HG02678 (cell line): ENCODE data around the gene ZNF708.
A peak's percentile ranks its signal among the peaks of the same experiment; 100 is the strongest.
"Not testable (repeated sequence)": the region's sequence is repeated elsewhere in the genome, so short reads cannot be mapped to it uniquely, and the experiment has no call there.

Source experiments
- ATAC-seq: cut with Tn5 transposase; IDR thresholded peaks from one replicate; pipeline ENCODE4 v1.9.1; 2021; ENCODE audit warnings: mild to moderate bottlenecking, moderate library complexity; ENCODE audit not compliant: unreplicated experiment

The ZNF708 gene

DNA sequence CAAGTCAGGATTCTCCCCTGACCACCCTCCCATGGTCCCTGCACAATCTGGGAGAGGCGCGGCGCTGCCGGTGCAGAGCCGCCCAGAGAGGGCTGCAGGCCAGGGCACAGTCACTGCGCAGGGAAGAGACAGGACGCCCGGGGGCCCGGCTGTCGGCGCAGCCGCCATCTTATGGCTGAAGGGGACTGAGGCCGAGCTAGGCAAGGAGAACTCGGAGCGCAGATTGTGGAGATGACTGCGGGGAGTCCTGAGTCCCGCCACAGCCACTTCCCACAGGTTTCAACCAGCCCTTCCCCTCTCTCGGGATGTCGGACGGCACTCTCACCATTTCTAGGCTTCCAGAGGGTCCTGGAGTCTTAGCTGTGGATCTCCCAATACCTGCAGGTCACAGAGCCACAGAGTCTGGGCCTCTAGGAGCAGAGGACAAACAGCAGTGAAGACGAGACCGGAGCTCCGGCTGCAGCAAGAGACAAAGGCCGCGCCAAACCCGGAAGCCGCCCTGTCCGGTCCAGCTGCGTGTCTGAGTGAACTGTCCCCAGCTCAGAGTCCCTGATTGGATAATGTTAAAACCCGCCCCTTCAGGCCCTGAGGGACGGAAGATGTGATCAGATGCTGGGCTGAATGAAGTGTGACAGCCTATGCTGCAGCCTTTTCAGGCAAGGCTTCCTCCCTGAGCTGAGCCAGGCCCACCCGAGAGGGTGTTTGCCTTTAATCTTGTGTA is at the start of gene ZNF708:
Gene ZNF708, minus strand, starts transcription at position 526 of the 721 bp plus-strand sequence. Its CDS starts 198 bp downstream, at position 328.
- peak; percentile 99 for ATAC-seq

DNA sequence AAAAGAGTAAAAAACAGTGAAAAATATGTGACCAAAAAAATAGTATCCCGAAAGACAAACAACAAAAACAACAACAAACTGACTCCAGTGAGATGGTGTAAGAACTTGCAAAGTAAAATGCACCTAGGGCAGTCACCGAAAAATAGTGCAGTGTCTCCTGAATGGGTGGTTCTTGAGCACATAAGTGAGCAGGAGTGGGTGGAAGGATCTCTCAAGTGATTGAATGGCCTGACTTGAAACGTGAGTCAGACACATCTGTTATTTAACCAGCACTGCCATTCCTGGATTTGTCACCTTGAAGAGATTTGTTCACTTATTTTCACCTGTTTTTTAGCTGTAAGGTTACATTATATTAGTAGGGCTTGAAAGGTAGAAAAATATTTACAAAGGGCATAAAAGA is 33.1 kb upstream of the ZNF708 start:
- ATAC-seq, result no peak

DNA sequence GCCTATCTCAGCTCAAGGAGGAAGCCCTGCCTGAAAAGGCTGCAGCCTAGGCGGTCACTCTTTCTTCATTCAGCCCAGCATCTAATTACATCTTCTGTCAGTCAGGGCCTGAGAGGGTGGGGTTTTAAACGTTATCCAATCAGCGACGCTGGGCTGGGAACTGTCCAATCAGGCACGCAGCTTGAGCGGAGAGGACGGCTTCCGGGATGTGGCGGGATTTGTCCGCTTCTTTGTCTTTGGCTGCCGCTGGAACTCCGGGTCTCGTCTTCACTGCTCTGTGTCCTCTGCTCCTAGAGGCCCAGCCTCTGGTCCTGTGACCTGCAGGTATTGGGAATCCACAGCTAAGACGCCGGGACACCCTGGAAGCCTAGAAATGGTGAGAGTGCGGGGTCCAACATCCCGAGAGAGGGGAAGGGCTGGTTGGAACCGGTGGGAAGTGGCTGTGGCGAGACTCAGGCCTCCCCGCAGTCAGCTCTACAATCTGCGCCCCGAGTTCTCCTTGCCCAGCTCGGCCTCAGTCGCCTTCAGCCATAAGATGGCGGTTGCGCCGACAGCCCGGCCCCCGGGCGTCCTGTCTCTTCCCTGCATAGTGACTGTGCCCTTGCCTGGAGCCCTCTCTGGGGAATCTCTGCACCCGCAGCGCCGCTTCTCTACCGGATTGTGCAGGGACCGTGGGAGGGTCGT is 29.7 kb upstream of the ZNF708 start, which contains the start of gene ZNF738:
Gene ZNF738, plus strand, starts transcription at position 233 of the 684 bp plus-strand sequence. Its CDS starts 141 bp downstream, at position 374.
- ATAC-seq, result peak; percentile 98

GRCh38 chr19:21352830-21353229 is 23.6 kb upstream of the ZNF708 start:
- ATAC-seq, result no peak

DNA sequence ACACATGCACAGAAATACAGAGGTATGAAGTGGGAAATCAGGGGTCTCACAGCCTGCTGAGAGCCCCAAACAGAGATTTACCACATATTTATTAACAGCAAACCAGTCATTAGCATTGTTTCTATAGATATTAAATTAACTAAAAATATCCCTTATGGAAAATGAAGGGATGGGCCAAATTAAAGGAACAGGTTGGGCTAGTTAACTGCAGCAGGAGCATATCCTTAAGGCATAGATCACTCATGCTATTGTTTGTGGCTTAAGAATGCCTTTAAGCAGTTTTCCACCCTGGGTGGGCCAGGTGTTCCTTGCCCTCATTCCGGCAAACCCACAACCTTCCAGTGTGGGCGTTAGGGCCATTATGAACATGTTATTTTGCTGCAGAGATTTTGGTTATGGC is 15.6 kb upstream of the ZNF708 start:
- not testable (repeated sequence) for ATAC-seq

- no peak for ATAC-seq
These were observed 6.5 kb upstream of the ZNF708 start for GRCh38 chr19:21335721-21336120.

GRCh38 chr19:21328406-21328805 is 804 bp downstream of the ZNF708 start:
- no peak for ATAC-seq

DNA sequence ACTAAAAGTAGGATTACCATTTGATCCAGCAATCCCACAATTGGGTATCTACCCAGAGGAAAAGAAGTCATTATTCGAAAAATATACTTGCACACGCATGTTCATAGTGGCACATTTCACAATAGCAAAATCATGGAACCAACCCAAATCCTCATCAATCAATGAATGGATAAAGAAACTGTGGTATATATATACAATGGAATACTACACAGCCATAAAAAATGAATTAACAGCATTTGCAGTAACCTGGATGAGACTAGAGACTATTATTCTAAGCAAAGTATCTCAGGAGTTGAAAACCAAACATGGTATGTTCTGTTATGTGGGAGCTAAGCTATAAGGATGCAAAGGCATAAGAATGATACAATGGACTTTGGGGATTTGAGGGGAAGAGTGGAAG is 3.0 kb downstream of the ZNF708 start:
- ATAC-seq, result no peak

GRCh38 chr19:21323000-21323399 is 6.2 kb downstream of the ZNF708 start:
- ATAC-seq, result no peak

- ATAC-seq, result no peak
These were observed 6.7 kb downstream of the ZNF708 start for GRCh38 chr19:21322528-21322927.

DNA sequence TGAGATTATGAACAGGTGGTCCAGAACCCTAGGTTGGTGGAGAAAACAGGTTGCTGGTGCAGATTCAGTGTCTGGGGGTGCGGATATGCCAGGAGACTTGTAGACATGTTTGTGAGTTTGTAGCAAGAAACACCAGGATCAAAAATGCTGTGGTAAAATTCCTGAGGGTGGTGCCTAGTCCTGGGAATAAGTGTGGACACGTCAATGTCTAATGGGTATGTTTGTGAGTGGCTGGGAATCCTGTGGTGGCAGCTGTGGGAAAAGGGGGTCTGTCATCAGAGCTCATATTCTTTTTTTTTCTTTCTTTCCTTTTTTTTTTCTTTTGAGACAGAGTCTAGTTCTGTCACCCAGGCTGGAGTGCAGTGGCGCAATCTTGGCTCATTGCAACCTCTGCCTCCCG is 7.2 kb downstream of the ZNF708 start:
- ATAC-seq, result no peak

DNA sequence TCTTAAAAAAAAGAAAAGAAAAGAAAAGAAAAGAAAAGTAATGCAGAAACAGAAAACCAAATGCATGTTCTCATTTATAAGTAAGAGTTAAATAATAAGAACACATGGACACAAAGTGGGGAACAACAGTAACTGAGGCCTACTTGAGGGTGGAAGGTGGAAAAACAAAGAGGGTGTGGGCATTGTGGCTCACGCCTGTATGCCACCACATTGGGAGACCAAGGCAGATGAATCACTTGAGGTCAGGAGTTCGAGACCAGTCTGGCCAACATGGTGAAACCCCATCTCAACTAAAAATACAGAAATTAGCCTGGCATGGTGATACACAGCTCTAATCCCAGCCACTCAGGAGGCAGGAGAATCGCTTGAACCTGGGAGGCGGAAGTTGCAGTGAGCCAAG is 8.1 kb downstream of the ZNF708 start:
- ATAC-seq, result no peak

- ATAC-seq, result no peak
These were observed 11.4 kb downstream of the ZNF708 start for GRCh38 chr19:21317821-21318220.

DNA sequence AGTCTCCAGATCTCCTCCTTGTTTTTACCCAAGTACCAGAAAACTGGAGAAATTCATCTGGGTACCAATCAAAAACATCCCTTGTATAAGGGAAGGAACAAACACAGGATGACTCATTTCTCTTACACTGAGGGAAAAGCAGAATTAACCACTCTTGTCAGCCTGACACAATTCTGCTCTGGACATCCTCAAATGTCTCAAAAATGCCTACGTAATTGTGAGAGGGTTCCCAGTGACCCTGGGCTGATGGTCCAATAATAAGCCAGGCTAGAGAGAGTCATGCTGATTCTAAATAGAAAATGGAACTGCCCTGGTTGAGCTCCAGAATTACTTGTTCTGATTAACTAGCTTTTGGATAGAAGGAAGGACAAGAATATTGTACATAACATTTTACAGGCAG is 14.5 kb downstream of the ZNF708 start:
- no peak for ATAC-seq

DNA sequence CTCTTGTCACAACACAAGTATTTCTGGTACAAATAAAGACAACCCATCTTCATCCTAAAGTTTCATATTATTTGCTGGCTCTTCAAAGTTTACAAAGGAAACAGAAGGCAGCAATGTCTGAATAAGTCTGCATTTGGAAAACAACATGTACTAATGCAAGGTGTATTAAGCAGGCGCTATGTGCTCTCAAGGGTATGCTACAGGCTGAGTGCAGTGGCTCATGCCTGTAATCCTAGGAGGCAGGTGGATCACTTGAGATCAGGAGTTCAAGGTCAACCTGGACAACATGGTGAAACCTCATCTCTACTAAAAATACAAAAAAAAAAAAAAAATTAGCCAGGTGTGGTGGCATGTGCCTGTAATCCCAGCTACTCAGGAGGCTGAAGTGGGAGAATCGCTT is 16.4 kb downstream of the ZNF708 start:
- ATAC-seq, result not testable (repeated sequence)

DNA sequence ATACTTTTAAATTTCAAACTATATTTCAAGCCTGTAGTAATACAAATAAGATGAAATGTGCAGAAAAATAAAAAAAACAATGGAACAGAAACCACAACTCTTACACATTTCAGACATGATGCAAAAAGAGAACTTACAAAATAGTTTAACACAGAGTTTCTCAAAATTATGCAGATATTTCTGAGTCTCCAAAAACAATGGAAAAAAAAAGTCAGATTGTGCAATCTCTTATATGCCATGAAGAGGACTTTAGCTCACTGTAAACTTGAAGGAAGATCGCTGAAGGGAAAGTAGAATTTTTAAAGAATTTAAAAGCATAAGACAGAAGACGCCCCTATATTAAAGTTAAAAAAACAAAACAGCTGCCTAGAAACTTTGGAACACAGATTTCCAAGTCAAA is 20.4 kb downstream of the ZNF708 start:
- no peak for ATAC-seq

DNA sequence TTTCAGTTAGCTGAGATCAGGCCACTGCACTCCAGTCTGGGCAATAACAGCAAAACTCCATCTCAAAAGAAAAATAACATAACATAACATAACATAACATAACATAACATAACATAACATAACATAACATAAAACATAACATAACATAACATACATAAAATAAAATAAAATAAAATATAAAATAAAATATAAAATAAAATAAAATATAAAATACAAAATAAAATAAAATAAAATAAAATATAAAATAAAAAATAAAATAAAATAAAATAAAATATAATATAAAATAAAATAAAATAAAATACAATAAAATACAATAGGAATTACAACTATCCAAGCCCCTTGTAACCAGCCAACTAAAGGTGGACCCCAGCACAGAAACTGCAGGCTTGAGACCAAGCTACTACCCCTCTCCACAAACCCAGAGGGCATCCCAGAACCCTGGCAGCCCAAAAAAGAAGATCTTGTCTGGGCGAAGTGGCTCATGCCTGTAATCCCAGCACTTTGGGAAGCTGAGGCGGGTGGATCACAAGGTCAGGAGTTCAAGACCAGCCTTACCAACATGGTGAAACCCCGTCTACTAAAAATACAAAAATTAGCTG is 22.2 kb downstream of the ZNF708 start:
- not testable (repeated sequence) for ATAC-seq

GRCh38 chr19:21293768-21294167 is 35.4 kb downstream of the ZNF708 start:
- ATAC-seq, result not testable (repeated sequence)

- no peak for ATAC-seq
These were observed 59.4 kb downstream of the ZNF708 start for GRCh38 chr19:21269813-21270212.

DNA sequence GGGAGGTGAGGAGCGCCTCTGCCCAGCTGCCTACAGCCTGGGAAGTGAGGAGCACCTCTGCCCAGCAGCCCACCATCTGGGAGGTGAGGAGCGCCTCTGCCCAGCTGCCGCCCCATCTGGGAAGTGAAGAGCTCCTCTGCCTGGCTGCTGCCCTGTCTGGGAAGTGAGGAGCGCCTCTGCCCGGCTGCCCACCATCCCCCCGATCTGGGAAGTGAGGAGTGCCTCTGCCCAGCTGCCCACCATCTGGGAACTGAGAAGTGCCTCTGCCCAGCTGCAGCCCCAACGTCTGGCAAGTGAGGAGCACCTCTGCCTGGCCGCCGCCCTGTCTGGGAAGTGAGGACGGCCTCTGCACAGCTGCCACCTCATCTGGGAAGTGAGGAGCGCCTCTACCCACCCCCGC is 64.3 kb downstream of the ZNF708 start:
- no peak for ATAC-seq

DNA sequence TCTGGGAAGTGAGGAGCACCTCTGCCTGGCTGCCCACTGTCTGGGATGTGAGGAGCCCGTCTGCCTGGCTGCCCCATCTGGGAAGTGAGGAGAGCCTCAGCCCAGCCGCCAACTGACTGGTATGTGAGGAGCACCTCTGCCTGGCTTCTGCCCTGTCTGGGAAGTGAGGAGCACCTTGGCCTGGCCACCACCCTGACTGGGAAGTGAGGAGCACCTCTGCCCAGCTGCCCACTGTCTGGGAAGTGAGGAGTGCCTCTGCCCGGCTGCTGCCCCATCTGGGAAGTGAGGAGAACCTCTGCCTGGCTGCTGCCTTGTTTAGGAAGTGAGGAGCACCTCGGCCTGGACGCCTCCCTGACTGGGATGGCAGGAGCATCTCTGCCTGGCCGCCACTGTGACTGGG is 64.8 kb downstream of the ZNF708 start:
- no peak for ATAC-seq

GRCh38 chr19:21260848-21261381 is 68.3 kb downstream of the ZNF708 start:
- not testable (repeated sequence) for ATAC-seq
